ENCODE results near the gene HABP4.

GRCh38 chr9:96437454-96437853, 12.5 kb upstream of the HABP4 start:
- no peak for TF ChIP-seq CTCF (conservative IDR thresholded peaks at IDR 0.05 in 1 of 2, IDR thresholded peaks at IDR 0.05 in 1 of 2; ENCODE audit: extremely low read depth in 1 of 2, insufficient read depth in 1 of 2, low read depth in 1 of 2, low read length in 2 of 2)
- no peak for TF ChIP-seq EZH2 (IDR thresholded peaks at IDR 0.05; ENCODE audit: borderline replicate concordance, low read length)

Data from mammary epithelial cell (primary cell).